SKM-1 treated with dmso at 0.1 percent for 144 hours (cell line): Measurements from ENCODE around the gene CSRP3.

Experiments
- DNase-seq: peaks from one replicate; lab custom pipeline; 2025; ENCODE audit not compliant: unreplicated experiment; lab: John Stamatoyannopoulos, UW

CSRP3 gene

DNA sequence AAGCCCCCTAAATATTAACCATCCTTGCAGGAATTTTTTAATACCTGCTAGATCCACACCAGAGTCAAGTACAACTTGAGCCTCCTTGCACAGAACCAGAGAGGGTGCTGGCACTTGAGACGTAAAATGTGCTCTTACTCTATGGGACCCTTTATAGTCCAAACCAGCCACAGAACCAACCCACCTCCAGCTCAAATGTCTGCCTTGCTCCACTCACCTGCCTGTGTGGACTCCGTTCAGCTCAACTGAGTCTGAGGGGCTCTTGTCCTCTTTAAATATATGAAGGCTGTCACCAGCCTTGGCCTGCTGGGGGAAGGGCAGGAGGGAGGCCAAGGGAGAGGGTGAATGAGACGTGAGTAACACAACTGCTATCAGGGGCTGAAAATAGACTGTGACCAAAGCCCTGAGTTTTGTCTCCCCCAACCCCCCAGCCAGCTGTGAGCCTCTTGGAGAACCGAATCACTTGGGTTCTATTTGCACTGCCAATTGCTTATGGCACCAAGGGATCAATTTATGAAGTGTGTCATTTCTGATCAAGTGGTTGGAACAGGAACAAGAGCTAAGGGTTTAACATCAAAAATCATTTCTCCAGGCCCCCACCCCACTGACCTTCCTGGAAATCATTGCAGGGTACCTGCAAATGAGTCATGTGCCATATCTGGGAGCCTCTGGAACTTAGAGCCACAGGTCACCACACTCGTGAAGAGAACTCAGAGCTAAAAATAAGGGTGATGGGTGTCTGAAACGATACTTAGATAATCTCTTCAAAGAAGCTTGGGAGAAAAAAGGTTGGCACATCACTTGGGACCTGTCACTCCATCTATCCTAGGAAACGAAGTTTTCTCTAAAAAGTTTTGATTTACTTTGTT lies at the start of gene CSRP3:
Gene CSRP3, minus strand, starts transcription at position 247 of the 869 bp plus-strand sequence. CDS start 9,535 bp downstream, outside the sequence.
- DNase-seq: no peak

DNA sequence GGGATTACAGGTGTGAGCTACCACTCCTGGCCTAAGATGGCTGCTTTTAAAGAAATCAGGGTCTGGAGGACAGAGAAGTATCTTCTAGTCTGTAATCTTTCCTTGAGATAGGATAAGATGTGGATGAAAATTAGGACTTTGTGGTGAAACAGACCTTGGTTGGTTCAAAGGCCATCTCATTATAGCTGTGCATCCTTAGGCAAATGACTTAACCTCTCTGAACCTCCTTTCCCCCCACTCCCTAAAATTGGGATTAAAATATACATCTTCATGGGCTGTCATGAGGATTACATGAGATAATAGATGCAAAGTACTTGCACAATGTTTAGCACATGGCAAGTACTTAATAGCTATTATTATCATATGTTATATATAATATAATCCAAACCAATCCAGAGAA lies 49.8 kb upstream of the CSRP3 start:
- no peak for DNase-seq

DNA sequence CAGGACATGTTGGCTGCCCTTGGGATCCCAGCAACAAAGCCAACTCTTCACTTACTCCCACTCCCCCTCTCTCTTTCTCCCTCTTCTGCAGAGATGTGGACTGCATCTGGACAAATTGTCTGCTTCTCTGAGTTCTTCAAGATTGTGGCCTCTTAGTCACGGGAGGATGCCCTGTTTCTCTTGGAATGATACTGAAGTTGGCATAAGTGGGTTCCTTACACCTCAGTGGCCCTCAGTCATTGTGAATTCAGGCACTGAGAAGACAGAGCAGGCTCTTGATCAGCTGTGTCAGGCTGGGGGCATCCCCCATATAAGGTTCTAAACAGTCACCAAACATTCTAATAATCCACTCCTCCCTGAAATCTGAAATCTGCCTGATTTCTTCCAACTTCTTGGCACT lies 45.0 kb upstream of the CSRP3 start:
- DNase-seq: no peak

DNA sequence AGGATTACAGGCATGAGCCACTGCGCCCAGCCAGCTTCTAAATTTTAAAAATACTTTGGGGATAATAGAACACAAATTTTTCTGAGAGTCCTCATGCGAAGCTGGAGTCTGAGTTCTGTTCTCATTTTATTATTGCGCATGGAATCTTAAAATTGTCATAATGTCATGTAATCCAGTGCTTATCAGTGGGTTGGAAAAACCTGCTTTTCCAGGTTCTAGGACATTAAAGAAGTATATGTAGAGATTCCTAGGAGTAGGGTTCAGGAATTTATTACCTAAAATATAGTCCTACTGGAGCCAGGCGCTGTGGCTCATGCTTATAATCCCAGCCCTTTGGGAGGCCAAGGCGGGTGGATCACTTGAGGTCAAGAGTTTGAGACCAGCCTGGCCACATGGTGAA lies 43.6 kb upstream of the CSRP3 start:
- no peak for DNase-seq

DNA sequence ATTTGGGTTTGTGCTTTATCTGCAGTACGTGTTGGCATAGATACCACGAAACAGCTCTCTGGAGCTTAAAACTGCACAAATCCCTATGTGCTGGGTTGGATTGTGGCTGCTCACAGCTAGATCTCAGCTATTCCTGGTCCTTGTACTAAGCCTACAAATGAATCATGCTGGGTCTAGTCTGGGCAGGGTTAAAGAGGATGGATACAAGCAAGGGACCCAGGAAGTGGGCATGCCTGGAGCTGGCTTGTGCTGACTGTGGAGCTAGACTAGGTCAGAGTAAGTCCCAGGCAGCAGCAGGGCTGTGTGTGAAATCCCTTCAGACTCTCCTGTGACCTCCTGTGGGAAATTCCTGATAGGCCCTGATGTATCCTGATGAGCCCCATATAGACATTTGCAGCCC lies 42.8 kb upstream of the CSRP3 start:
- DNase-seq: no peak

DNA sequence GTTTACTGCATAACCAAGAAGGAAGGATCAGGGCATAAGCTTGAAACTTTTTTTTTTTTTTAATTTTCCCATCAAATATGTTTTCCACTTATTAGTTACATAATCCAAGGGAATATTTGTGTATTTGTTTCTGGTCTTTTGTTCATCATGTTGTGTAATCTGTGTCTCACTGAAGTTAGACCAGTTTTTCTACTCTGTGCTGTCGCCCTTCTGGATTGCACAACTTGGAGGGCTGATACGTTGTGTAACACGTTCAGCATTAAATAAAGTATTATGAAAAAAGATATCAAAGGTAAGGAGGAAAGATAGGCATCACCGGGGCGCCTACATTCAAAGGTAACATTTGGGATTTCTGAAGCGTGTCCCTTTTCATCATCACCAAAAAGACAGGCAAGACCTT lies 42.3 kb upstream of the CSRP3 start:
- DNase-seq: no peak

DNA sequence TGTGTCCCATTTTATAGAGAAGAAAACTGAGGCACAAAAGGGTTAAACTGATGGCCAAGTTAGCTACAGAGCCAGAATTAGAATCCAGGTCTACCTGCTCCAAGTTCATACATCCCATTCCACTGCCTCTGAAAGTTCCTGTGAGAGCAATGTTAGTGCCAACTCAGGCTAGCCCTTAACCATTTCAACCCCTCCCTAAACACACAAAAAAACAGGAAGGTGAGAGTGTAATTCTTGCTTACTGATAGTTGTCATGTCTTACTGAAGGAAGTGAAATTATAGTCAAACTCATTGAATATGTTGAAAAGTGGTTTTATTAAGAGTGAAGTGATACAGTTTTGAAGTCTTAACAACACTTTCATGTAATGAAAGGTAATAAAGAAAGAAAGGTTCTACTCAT lies 41.8 kb upstream of the CSRP3 start:
- peak; percentile 50 for DNase-seq

DNA sequence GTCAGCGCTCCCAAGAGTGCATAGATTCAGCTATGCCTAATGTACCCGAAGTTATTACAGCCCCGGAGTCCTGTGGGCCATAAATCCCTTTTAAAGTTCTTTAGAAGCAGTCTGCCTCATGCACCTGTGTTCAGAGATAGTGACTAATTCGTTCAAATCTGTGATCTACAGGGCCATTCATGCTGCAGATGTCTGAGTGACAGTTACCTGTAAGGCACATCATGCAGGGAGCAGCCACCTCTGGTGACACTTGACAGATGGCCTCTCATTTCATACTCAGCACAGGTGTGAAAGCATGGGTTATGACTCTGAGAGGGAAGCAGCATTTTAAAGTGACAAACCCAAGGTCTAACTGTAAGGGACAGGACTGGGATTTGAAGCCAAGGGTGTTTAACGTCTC lies 41.4 kb upstream of the CSRP3 start:
- DNase-seq: no peak

DNA sequence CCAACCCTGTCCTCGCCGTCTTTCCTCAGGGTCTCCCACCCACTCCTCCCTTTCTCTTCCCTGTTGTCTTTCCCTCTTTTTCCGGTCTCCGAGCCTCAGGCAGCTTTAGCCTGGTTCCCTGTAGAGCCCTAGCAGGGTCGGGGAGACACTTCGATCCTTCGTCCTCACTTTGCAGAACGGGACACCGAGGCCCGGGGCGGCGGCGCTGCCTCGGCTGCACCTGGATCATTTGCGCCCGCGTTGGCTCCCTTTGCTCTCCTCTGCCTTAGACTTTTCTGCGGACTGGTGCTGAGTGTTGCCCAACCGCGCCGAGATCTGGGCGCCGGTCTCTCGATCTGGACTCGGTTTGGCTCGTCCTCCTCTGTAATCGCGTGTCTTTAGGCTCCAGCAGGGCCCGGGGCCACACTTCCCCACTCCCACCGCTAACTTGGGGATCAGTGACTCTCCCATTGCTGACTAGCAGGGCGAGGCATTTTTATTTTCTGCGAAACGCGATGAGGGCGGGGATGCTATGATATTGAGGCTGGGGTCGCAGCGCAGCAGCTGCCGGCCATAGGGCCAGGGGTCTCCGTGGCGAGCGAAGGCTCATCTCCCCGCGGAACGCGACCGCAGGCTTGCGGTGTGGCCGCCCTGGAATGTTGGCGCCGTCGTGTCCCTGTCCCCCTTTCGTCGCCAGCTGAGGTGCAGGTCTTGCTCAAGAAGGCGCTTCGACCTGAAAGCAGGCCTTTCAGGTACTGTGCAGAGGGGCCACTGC lies 40.6 kb upstream of the CSRP3 start:
- DNase-seq: no peak

DNA sequence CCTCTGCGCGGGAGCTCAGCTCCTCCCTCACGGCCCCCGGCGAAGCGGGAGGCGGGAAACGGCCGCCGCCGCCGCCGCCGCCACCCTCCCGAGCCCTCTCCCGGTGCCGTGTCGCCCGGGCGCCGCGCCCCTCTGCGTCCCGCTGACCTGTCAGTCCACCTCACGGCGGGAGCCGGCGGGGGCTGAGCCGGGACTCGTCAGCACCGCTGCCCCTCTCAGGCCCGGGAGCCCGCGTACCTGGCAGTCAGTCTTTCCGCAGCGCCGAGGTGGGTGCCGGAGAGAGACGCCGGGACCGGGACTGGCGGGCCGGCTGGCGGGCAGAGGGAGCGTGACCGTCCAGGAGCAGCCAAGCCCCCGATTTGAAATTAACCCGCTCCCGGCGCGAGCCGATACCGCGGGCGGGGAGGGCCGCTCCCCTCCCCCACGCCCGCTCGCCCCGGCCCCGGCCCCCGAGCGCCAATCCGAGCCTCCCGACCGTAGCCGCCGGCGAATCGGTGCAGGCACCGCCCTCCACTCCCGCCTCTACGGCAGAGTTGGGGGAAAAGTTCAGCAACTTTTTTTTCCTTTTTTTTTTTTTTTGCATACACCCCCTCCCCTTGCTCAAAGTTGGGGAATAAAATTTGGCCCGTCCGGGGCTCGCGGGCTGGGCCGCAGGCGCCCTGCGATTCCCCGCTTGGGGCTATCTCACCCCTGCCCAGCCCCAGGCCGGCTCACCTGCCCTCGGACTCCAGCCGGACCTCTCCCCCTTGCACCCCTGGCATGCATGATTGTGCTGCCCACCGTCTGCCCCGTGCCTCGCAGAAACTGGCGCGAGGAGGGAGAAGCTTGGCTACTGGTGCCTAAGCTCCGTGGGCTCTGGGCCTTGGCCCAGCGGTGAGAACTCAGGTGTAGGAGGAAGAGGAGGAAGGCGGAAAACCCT lies 39.7 kb upstream of the CSRP3 start:
- DNase-seq: peak; percentile 21

DNA sequence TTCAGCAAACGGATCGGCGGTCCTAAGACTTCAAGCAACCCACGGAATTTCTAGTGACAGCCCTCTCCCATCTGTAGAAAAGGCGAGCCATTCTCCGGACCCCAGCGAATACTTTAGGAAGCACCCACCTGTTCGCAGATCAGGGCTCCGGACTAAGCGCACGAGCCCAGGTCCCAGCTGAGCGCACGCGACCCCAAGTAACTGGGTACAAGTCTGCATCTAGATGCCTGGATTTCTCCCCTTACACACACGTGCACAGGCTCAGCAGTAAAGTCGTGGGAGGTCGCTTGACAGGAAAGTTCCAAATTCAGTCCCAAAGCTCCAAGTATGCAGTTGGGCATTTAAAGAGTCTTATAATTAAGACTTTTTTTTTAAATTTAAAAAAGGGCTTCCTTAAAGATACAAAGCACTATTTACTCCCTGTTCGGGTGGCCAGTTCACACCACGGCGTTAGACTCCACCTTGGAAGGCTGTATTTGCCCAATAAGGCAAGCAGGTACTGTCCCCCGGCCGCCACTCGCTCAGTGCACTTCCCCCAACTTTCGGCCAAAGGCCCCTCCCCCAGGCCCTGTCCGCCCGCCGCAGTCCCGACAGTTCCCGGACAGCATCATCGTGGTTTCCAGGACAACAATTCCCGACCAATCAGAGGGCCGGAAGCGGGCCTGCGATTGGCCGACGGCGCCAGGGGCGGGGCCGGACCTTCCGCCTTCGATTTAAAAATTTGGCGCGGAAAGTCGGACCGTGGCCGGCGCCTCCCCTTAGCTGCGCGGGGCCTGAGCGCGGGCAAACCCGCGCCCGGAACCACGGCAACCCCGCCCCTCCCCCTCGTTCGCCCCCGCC lies 38.9 kb upstream of the CSRP3 start, which contains the start of gene E2F8:
Gene E2F8, minus strand, starts transcription at position 526 of the 840 bp plus-strand sequence. CDS start 824 bp downstream, outside the sequence.
- peak; percentile 95 for DNase-seq

DNA sequence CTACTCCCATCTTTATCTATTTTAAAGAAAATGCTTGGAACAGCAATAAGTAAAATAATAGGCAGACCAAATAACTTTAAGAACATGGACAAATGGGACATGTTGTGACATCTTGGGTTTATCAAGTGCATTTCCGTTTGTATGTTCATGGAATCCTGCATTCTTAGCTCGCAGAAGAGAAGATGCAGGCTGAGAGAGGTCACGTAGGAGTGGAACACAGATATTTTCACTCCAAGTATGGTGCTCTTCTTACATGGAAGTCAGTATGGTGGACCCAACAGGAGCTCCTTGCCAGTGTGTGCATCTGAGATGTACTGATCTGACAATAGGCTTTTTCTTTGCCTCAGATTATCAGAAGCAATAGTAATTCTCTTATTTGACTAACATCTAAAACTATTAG lies 37.3 kb upstream of the CSRP3 start:
- DNase-seq: no peak

DNA sequence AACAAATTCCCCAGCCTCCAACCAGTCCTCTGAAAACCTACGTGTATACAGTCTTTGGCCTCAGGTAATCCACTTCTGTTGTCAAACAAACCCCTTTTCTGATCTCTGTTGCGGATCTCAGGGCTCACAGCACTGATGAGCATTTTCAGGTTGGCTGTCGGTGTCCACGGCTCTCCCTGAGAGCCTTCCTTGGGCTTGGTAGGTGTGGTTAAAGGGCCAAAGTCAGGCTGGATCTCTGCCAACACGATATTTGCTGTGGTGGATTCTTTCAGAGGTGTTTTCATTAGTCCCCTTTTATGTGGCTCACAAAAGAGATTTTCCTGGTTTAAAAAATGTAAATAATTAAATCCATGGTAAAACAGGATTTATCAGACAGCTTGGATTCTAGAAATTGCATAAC lies 36.0 kb upstream of the CSRP3 start:
- no peak for DNase-seq

DNA sequence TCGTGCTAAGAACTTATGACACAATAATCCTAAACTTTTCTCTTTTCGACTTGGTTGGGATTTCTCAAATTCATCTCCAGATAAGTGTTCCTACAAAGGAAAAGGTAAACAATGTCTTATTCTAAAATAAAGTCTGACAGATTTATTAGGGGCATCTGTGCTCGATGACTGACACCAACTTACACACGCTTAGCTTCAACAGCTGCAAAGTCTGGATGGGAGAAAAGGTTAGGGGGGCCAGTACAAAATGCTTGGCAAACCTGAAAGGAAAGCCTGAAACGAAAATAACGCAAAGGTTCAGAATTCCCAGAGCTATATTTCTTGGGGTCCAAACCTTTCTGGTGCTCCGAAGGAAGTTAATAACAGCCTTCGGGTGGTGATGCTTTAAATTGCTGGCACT lies 35.6 kb upstream of the CSRP3 start:
- no peak for DNase-seq

DNA sequence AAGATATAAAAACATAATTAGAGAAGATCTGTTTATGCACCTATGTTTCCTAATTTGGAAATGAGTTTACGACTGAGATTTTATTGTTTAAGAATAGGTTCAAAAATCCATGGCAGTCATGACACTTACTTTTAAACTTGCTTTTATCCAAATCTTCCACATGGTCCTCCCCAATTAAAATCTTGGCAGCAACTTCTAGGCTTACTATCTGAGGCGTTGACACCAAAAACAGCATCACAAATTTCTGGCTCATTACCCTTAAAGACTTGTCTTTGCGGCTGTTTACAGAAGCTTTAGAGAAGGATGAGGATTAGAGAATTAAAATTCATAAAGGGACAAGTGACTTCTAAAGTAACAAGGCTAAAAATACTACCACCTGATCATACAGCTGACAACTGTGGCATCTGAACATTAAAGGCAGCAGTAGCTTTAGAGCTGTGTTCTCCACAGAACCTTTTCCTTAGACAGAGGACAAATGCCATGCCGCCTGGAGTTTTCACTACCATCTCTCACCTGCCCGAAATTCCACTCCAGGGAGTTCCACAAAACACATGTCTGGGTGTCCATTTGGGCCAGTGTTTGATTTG lies 32.5 kb upstream of the CSRP3 start:
- no peak for DNase-seq

DNA sequence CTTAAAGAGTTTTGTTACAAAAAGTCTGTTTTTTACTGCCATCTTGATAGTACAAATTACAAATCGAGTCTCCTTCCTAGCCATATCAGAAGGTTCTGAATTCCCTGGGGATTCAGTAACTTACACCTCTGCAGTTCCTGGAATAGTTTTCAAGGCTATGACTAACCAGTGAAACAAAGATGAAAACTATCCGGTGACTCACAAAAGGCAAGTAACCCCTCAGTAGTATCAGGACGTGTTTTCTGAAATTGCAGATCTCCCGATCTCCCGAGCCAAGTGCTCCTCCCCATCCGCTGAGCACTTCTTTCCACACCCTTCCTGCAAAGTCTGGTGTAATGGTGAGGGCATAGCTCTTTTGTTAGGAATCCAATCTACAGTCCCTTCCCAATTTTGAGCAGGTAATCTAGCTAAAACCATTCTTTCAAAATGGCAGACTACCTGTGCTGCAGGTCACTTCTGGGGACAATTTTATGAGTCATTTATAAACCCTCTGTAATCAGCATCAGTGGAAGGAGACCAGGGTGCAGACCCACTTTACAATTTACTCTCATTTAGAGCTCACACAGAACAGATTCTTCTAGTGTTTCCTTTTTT lies 31.2 kb upstream of the CSRP3 start:
- no peak for DNase-seq

DNA sequence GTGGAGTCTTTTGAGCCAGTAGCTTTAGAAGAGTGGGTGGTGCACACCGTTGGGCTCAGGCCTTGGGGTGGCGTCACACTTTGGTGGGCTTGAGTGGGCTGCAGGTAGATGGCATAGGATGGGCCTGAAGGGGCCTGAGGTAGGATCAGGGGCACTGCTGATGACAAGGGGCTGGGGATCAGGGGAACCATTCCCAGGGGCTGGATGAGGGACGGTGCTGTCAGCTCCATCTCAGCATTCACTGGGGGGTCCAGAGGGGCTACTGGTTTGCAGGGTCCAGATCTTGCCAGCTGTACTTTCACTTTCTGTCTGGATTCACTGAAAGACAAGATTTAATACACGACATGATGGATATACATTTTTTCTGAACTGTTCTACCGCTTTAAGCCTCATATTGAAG lies 27.9 kb upstream of the CSRP3 start:
- DNase-seq: no peak

DNA sequence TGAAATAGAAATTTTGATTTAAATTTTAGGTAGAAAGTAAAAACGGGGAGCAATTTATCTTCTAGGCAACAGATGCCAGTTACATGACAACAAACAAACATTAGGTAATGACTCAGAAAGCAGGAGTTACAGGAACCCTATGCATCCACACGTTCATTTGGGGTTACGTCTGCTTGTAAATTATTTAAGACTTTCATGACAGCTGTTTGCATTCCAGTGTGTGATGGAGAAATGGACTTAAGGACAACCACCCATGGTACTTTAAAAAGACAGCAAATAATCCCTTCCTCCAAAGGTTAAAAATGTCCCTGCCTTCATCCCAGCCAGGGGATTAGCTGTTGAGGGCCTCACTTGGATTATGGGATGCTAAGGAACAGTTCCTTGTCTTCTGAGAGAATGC lies 27.2 kb upstream of the CSRP3 start:
- DNase-seq: no peak

DNA sequence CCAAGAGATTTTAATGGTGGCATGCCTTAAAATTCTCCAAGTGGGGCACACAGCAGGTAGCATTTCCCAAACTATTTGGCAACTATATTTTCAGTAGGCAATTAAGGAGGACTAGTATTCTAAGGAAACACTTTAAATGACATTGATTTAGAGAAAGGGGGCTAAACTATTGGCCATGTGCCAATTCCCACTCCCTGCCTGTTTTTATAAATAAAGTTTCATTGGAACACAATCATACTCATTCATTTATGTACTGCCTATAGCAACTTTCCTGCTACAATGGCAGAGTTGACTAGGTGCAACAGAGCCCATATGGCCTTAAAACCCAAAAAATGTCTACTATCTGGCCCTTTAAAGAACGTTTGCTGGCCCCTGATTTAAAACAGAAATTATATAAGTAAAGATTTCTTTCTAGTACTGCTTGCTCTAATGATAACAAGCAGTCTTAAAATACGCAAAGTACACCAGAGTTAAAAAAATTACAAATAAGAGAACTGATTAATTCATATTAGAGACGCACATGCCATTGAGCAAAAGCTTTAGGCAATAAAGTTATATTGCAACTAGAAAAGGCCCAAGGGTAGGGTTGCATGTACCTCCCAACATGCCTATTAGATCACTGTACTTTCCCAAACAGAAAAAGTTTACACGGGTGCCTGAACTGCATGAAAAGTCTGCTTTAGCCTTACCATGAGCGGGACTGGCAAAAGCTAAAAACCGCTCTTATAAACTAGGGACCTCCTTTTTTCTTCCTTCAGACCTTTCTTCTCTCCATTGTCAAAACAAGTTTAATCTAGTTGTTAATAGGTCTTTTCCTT lies 24.8 kb upstream of the CSRP3 start:
- no peak for DNase-seq
